GM23338 (cell line): ENCODE measurements around the gene CCL4L2.

Source experiments
- EZH2phosphoT487 ChIP-seq: fragments of 200-600 bp; sonication (generic); IDR thresholded peaks from one replicate; pipeline ENCODE4 v1.8.1; 2018; ENCODE audit warnings: antibody characterized with exemption; ENCODE audit not compliant: unreplicated experiment
- TF ChIP-seq, protein P1 (sequence below): IDR thresholded peaks from one replicate; pipeline ENCODE4 v1.6.1; 2018; ENCODE audit warnings: antibody characterized with exemption; ENCODE audit not compliant: unreplicated experiment
- TF ChIP-seq, protein P2 (sequence below), 2 experiments: fragments of 200-600 bp in 1 of 2; sonication (generic) in 1 of 2; conservative IDR thresholded peaks; 2 replicates each; pipeline versions ENCODE4 v1.5.1 to v1.6.1; 2016 to 2017; ENCODE audit warnings: antibody characterized with exemption in 2 of 2, low read depth in 2 of 2, mild to moderate bottlenecking in 2 of 2, moderate library complexity in 1 of 2

DNA sequence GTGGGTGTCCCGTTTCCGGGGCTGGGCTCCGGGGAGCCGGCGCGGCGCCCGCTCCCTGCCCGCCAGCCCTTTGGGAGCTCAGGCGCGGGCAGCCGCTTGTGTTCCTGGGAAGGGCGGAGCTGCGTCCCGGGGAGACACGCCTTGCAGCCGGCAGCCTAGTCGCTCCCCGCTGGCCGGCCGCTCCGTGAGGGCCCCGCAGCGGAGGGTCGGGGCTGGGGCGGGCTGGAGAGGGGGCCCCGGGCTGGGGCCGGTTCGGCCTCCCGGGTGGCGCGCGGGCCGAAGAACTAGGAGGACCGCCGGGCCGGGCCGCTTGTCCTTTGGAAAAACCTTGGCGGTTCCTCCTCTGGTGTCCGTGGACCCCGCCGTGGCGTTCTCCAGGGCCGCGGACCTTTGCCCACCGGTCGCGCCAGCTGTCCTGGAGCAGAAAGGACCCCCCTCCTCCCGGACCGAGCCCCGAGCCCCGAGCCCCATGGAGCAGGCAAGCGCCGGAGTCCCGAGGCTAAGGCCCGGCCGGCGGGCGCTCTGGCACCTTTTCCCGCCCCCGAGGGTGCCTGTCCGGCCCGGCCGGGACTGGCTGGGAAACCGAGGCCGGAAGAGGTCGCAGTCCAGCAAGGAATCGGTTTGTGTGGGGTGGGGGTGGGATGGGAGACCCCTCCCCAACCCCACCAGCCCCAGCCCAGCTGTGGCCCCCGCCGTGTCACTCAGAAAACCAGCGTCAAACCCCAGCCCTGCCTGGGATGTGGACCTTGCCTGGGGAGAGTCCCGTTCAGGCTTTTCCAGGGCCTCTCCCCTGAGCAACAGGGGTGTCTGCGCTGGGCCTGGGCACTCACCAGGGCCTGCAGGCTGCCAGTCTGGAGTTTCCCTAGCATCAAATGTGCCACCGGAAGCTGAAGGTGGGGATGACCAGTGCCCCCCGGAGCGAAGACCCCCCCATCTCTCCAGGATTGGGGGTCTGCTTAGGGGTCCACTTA is 27.6 kb upstream of the CCL4L2 start:
- TF ChIP-seq, protein P1, sequence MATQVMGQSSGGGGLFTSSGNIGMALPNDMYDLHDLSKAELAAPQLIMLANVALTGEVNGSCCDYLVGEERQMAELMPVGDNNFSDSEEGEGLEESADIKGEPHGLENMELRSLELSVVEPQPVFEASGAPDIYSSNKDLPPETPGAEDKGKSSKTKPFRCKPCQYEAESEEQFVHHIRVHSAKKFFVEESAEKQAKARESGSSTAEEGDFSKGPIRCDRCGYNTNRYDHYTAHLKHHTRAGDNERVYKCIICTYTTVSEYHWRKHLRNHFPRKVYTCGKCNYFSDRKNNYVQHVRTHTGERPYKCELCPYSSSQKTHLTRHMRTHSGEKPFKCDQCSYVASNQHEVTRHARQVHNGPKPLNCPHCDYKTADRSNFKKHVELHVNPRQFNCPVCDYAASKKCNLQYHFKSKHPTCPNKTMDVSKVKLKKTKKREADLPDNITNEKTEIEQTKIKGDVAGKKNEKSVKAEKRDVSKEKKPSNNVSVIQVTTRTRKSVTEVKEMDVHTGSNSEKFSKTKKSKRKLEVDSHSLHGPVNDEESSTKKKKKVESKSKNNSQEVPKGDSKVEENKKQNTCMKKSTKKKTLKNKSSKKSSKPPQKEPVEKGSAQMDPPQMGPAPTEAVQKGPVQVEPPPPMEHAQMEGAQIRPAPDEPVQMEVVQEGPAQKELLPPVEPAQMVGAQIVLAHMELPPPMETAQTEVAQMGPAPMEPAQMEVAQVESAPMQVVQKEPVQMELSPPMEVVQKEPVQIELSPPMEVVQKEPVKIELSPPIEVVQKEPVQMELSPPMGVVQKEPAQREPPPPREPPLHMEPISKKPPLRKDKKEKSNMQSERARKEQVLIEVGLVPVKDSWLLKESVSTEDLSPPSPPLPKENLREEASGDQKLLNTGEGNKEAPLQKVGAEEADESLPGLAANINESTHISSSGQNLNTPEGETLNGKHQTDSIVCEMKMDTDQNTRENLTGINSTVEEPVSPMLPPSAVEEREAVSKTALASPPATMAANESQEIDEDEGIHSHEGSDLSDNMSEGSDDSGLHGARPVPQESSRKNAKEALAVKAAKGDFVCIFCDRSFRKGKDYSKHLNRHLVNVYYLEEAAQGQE: no peak
- TF ChIP-seq EZH2phosphoT487: no peak
- TF ChIP-seq, protein P2, sequence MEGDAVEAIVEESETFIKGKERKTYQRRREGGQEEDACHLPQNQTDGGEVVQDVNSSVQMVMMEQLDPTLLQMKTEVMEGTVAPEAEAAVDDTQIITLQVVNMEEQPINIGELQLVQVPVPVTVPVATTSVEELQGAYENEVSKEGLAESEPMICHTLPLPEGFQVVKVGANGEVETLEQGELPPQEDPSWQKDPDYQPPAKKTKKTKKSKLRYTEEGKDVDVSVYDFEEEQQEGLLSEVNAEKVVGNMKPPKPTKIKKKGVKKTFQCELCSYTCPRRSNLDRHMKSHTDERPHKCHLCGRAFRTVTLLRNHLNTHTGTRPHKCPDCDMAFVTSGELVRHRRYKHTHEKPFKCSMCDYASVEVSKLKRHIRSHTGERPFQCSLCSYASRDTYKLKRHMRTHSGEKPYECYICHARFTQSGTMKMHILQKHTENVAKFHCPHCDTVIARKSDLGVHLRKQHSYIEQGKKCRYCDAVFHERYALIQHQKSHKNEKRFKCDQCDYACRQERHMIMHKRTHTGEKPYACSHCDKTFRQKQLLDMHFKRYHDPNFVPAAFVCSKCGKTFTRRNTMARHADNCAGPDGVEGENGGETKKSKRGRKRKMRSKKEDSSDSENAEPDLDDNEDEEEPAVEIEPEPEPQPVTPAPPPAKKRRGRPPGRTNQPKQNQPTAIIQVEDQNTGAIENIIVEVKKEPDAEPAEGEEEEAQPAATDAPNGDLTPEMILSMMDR (conservative IDR thresholded peaks at IDR 0.05; ENCODE audit: low read depth in 2 of 2): peak in 1 of 2 experiments; percentile 59; a peak in 2 of 4 replicates
